WTC11 (cell line): ENCODE data around the gene RBM18.
A peak's percentile ranks its signal among the peaks of the same experiment; 100 is the strongest.

Experiments
- CBFB ChIP-seq: sonication (generic); formaldehyde crosslinking; IDR thresholded peaks from 2 replicates; pipeline ENCODE4 v1.8.1; 2022; ENCODE audit warnings: mild to moderate bottlenecking, low read depth, missing genetic modification reagents
- FOXP1 ChIP-seq: sonication (generic); formaldehyde crosslinking; IDR thresholded peaks from 2 replicates; pipeline ENCODE4 v1.8.0; 2022; ENCODE audit warnings: missing genetic modification reagents, mild to moderate bottlenecking, moderate library complexity, borderline replicate concordance
- STAT6 ChIP-seq: sonication (generic); formaldehyde crosslinking; conservative IDR thresholded peaks from 2 replicates; pipeline ENCODE4 v1.8.1; 2023; ENCODE audit warnings: mild to moderate bottlenecking, low read depth, missing genetic modification reagents, moderate library complexity
- USF2 ChIP-seq: sonication (generic); formaldehyde crosslinking; IDR thresholded peaks from 2 replicates; pipeline ENCODE4 v1.8.1; 2023; ENCODE audit warnings: mild to moderate bottlenecking, missing genetic modification reagents, moderate library complexity
- ZNF232 ChIP-seq: sonication (generic); formaldehyde crosslinking; IDR thresholded peaks from 2 replicates; pipeline ENCODE4 v1.8.0; 2022; ENCODE audit warnings: mild to moderate bottlenecking, missing genetic modification reagents
- TF ChIP-seq, protein P1 (sequence below): fragments of 200-600 bp; IDR thresholded peaks from 2 replicates; pipeline ENCODE4 v1.8.0; 2022; ENCODE audit warnings: antibody characterized with exemption

- TF ChIP-seq ZNF232 (peak; percentile 94), STAT6 (no peak), CBFB (CRISPR knock-in tag) (no peak), USF2 (no peak), FOXP1 (CRISPR knock-in tag) (peak; percentile 85; the same call in 1 of the 2 replicates)
- TF ChIP-seq, protein P1, sequence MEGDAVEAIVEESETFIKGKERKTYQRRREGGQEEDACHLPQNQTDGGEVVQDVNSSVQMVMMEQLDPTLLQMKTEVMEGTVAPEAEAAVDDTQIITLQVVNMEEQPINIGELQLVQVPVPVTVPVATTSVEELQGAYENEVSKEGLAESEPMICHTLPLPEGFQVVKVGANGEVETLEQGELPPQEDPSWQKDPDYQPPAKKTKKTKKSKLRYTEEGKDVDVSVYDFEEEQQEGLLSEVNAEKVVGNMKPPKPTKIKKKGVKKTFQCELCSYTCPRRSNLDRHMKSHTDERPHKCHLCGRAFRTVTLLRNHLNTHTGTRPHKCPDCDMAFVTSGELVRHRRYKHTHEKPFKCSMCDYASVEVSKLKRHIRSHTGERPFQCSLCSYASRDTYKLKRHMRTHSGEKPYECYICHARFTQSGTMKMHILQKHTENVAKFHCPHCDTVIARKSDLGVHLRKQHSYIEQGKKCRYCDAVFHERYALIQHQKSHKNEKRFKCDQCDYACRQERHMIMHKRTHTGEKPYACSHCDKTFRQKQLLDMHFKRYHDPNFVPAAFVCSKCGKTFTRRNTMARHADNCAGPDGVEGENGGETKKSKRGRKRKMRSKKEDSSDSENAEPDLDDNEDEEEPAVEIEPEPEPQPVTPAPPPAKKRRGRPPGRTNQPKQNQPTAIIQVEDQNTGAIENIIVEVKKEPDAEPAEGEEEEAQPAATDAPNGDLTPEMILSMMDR, result no peak
Observed at GRCh38 chr9:122226142-122226757, 38.4 kb downstream of the RBM18 start.
